IMR-90 (cell line): ENCODE data around the gene HYAL4. TPM values are rescaled to one million over a fixed set of nuclear protein-coding genes. Genes with fewer than 3 reads are reported as not detected.

Experiments used
- ATAC-seq: fragments of 200-7000 bp; cut with Tn5 transposase; 2 replicates; pipeline ENCODE4 v1.9.1; 2020; ENCODE audit warnings: low read depth, mild to moderate bottlenecking, moderate library complexity
- BruUV-seq: library from RNA; stranded (reverse); fragments of 400-500 nt; replicated peaks from 2 replicates; lab custom pipeline; 2021; lab: Mats Ljungman, UMichigan
- CTCF ChIA-PET: fragments of 300-600 bp; formaldehyde crosslinking; extraction: SDS; loops from one replicate; lab custom pipeline; 2021; ENCODE audit warnings: antibody characterized with exemption; lab: Yijun Ruan, JAX
- POLR2A ChIA-PET: fragments of 300-600 bp; sonication (Branson Sonifier 250); formaldehyde crosslinking; loops from one replicate; lab custom pipeline; 2022; ENCODE audit warnings: antibody characterized with exemption; ENCODE audit not compliant: unreplicated experiment; lab: Charles Lee
- DNase-seq: peaks from one replicate; pipeline ENCODE4 v3.0.0; 2013
- H2AFZ ChIP-seq: replicated peaks from 2 replicates; pipeline ENCODE3; 2013; ENCODE audit warnings: low read length, mild to moderate bottlenecking; ENCODE audit not compliant: poor library complexity
- H2AK5ac ChIP-seq: 2 replicates; pipeline ENCODE4 v1.6.1; 2013; ENCODE audit warnings: low read depth, low read length, inconsistent platforms
- H2AK9ac ChIP-seq: replicated peaks from 2 replicates; pipeline ENCODE3; 2013; ENCODE audit warnings: mild to moderate bottlenecking, low read depth, low read length, moderate library complexity; ENCODE audit not compliant: poor library complexity
- H2BK120ac ChIP-seq: 2 replicates; pipeline ENCODE4 v1.6.1; 2013; ENCODE audit warnings: low read depth, low read length, inconsistent platforms
- H2BK15ac ChIP-seq: 3 replicates; pipeline ENCODE4 v1.6.1; 2013; ENCODE audit warnings: low read depth, low read length, inconsistent platforms
- H2BK20ac ChIP-seq: 2 replicates; pipeline ENCODE4 v1.6.1; 2013; ENCODE audit warnings: low read depth, mild to moderate bottlenecking, inconsistent platforms, low read length, moderate library complexity
- H2BK5ac ChIP-seq: 2 replicates; pipeline ENCODE4 v1.6.1; 2013; ENCODE audit warnings: mild to moderate bottlenecking, low read depth, low read length, inconsistent platforms; ENCODE audit not compliant: poor library complexity, severe bottlenecking
- H3K14ac ChIP-seq: replicated peaks from 2 replicates; pipeline ENCODE4 v1.6.1; 2013; ENCODE audit warnings: low read depth, low read length, inconsistent platforms
- H3K18ac ChIP-seq: 2 replicates; pipeline ENCODE4 v1.6.1; 2013; ENCODE audit warnings: low read depth, low read length, control low read depth
- H3K23ac ChIP-seq: 2 replicates; pipeline ENCODE4 v1.6.1; 2013; ENCODE audit warnings: low read depth, low read length, inconsistent platforms
- H3K27ac ChIP-seq: 2 replicates; pipeline ENCODE4 v1.5.1; 2013; ENCODE audit warnings: mild to moderate bottlenecking, control low read depth, low read length; ENCODE audit not compliant: insufficient read depth
- H3K27me3 ChIP-seq: 2 replicates; pipeline ENCODE4 v1.6.1; 2013; ENCODE audit warnings: low read length; ENCODE audit not compliant: control insufficient read depth, insufficient read depth
- H3K36me3 ChIP-seq: 2 replicates; pipeline ENCODE4 v1.6.1; 2013; ENCODE audit warnings: low read length, mixed read lengths; ENCODE audit not compliant: control insufficient read depth, insufficient read depth
- H3K4ac ChIP-seq: 2 replicates; pipeline ENCODE4 v1.6.1; 2013; ENCODE audit warnings: low read depth, low read length, inconsistent platforms
- H3K4me1 ChIP-seq: 2 replicates; pipeline ENCODE4 v1.6.1; 2013; ENCODE audit warnings: low read length, mixed read lengths; ENCODE audit not compliant: control insufficient read depth, insufficient read depth
- H3K4me2 ChIP-seq: 2 replicates; pipeline ENCODE4 v1.6.1; 2013; ENCODE audit warnings: low read depth, mild to moderate bottlenecking, control low read depth, low read length, moderate library complexity
- H3K4me3 ChIP-seq: 2 replicates; pipeline ENCODE4 v1.5.1; 2013; ENCODE audit warnings: low read depth, mild to moderate bottlenecking, control low read depth, low read length, moderate library complexity; ENCODE audit not compliant: insufficient read depth
- H3K56ac ChIP-seq: 2 replicates; pipeline ENCODE4 v1.6.1; 2013; ENCODE audit warnings: low read length, inconsistent platforms; ENCODE audit not compliant: insufficient read depth; ENCODE audit errors: extremely low read depth
- H3K79me1 ChIP-seq, 2 experiments: 2 replicates each; pipeline ENCODE4 v1.6.1; 2013; ENCODE audit warnings: low read length in 2 of 2, inconsistent platforms in 1 of 2, low read depth in 1 of 2
- H3K9ac ChIP-seq: 2 replicates; pipeline ENCODE4 v1.6.1; 2013; ENCODE audit warnings: low read depth, low read length, control low read depth
- H3K9me1 ChIP-seq: 2 replicates; pipeline ENCODE4 v1.6.1; 2013; ENCODE audit warnings: low read length, inconsistent platforms; ENCODE audit not compliant: insufficient read depth
- H3K9me3 ChIP-seq: 2 replicates; pipeline ENCODE4 v1.6.1; 2013; ENCODE audit warnings: low read length; ENCODE audit not compliant: control insufficient read depth, insufficient read depth
- H4K20me1 ChIP-seq: 2 replicates; pipeline ENCODE4 v1.6.1; 2013; ENCODE audit warnings: low read length, inconsistent platforms; ENCODE audit not compliant: insufficient read depth
- H4K5ac ChIP-seq: 2 replicates; pipeline ENCODE4 v1.6.1; 2013; ENCODE audit warnings: mild to moderate bottlenecking, low read depth, low read length, control low read depth
- H4K8ac ChIP-seq, 2 experiments: 2 replicates each; pipeline ENCODE4 v1.6.1; 2013; ENCODE audit warnings: low read depth in 2 of 2, low read length in 2 of 2, control low read depth in 1 of 2, inconsistent platforms in 1 of 2
- H4K91ac ChIP-seq: 2 replicates; pipeline ENCODE4 v1.6.1; 2013; ENCODE audit warnings: low read depth, low read length, inconsistent platforms; ENCODE audit not compliant: insufficient read depth
- CEBPB ChIP-seq: IDR thresholded peaks from 2 replicates; pipeline ENCODE4 v1.6.1; 2012; ENCODE audit warnings: low read depth, low read length, improper control_type of control experiment
- CHD1 ChIP-seq: IDR thresholded peaks from 2 replicates; pipeline ENCODE4 v1.6.1; 2012; ENCODE audit warnings: low read depth, low read length, improper control_type of control experiment
- CTCF ChIP-seq: conservative IDR thresholded peaks from 2 replicates; pipeline ENCODE4 v1.5.1; 2012; ENCODE audit warnings: mild to moderate bottlenecking, low read depth, low read length, improper control_type of control experiment
- RAD21 ChIP-seq: IDR thresholded peaks from 2 replicates; pipeline ENCODE4 v1.6.1; 2012; ENCODE audit warnings: low read length, improper control_type of control experiment
- RCOR1 ChIP-seq: IDR thresholded peaks from 2 replicates; pipeline ENCODE4 v1.6.1; 2012; ENCODE audit warnings: mild to moderate bottlenecking, low read length, improper control_type of control experiment; ENCODE audit not compliant: insufficient replicate concordance
- SMC3 ChIP-seq: fragments of 150-350 bp; IDR thresholded peaks from 2 replicates; pipeline ENCODE4 v1.6.1; 2016; ENCODE audit warnings: low read depth, mild to moderate bottlenecking, antibody characterized with exemption, low read length, moderate library complexity
- WGBS, 2 experiments: methylation state at CpG; one replicate each; pipeline versions ENCODE4 v1.1.5 to v1.1.7; 2013; ENCODE audit warnings: missing lambda C conversion rate in 2 of 2; ENCODE audit not compliant: insufficient read length in 1 of 2; ENCODE audit errors: extremely low coverage in 2 of 2; 5-methylcytosine and 5-hydroxymethylcytosine counted together
- dilution Hi-C: fragments of 300-500 bp; cut with HindIII; formaldehyde crosslinking; loops from one replicate; pipeline ENCODE4 v1.14.3; 2018; ENCODE audit warnings: low sequenced_read_pairs; ENCODE audit not compliant: unreplicated experiment
- in situ Hi-C: fragments of 300-500 bp; cut with MboI; formaldehyde crosslinking; loops from 3 replicates; pipeline ENCODE4 v1.14.3; 2019; ENCODE audit warnings: low sequenced_read_pairs, inconsistent platforms, mixed read lengths
- intact Hi-C: fragments of 100-400 bp; cut with micrococcal nuclease; formaldehyde crosslinking; loops from 2 replicates; pipeline ENCODE4 v1.10.0; 2022
- polyA plus RNA-seq, 3 experiments: library from polyadenylated mRNA; depleted of rRNA; stranded (reverse); fragments of >200 nt; gene quantifications; 2 replicates each; pipeline ENCODE4 v1.2.3, GENCODE V29; 2012; ENCODE audit warnings: low replicate concordance in 1 of 3
- total RNA-seq: library from RNA; depleted of rRNA; stranded (reverse); fragments of >200 nt; gene quantifications from 2 replicates; pipeline ENCODE4 v1.2.3, GENCODE V29; 2012
- TF ChIP-seq, protein P1 (sequence below): fragments of 150-350 bp; IDR thresholded peaks from 2 replicates; pipeline ENCODE4 v1.6.1; 2017; ENCODE audit warnings: mild to moderate bottlenecking, antibody characterized with exemption, low read length, low read depth

Gene HYAL4
- total and polyA plus RNA-seq, 2 of the 4 experiments (the other 2 are of a cell fraction), result not detected

DNA sequence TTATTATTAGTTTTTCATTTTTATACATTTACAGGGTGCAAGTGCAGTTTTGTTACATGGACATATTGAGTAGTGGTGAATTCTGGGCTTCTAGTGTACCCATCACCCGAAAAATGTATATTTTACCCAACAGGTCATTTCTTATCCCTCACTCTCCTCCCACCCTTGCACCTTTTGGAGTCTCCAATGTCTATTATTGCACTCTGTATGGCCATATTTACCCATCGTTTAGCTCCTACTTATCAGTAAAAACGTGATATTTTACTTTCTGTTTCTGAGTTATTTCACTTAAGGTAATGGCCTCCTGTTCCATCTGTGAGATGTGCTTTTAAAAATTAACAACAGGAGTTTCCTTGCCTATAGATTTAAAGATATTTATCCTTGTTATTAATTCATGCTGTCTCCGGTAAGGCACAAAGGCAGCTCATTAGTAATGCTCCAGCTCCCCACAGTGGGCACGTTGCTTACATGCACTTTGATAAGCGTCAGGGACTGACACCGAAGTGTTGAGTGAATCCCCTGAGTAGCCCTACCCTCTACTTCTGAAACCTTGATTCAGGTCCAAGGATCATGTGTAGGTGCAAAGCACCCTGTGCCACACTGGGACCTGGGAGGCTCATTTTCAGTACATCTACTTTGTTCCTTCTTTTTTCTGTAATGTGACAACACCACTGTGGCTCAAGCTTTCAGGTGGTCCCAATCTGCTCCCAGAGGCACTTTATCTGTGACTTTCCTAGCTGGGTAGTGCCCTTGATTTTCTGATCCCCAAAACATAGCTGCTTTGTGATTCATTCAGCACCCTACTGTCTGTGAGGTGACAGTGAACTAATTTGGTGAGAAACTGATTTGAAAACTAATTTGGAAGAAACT lies 27.3 kb downstream of the HYAL4 start:
- H2BK15ac ChIP-seq, result no peak overlapping the region
- ATAC-seq (peak; percentile 81), DNase-seq (peak; percentile 42)
- ChIA-PET POLR2A (no interaction called here), CTCF (interaction anchor here (0.5 to 1.8 kb wide), 9 partner anchors 68 to 378 kb away, joined by 3 to 5 read pairs (median 4); no protein-coding TSS in a partner anchor)
- no peak overlapping the region for H3K4me2 ChIP-seq
- H3K23ac ChIP-seq, result no peak overlapping the region
- WGBS, 2 experiments, result no CpG with 5 or more reads among the region's 7 CpGs
- TF ChIP-seq RCOR1, result no peak
- no peak for TF ChIP-seq CEBPB
- TF ChIP-seq RAD21, result peak; percentile 68
- TF ChIP-seq SMC3, result peak; percentile 34; the same call in 1 of the 2 replicates
- TF ChIP-seq CHD1, result no peak
- TF ChIP-seq, protein P1, sequence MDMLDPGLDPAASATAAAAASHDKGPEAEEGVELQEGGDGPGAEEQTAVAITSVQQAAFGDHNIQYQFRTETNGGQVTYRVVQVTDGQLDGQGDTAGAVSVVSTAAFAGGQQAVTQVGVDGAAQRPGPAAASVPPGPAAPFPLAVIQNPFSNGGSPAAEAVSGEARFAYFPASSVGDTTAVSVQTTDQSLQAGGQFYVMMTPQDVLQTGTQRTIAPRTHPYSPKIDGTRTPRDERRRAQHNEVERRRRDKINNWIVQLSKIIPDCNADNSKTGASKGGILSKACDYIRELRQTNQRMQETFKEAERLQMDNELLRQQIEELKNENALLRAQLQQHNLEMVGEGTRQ, result no peak
- peak; percentile 53 for TF ChIP-seq CTCF
- dilution Hi-C loops (no loop called here), in situ Hi-C loops (loop anchor here (25.0 kb wide), 1 partner anchor 235 kb away; no protein-coding TSS in a partner anchor), intact Hi-C loops (loop anchor here (5.0 to 10.0 kb wide), 2 partner anchors 380 to 983 kb away; no protein-coding TSS in a partner anchor)
- no peak overlapping the region for H2BK5ac ChIP-seq
- no peaks in the 10 kb centered on the region for H4K20me1 ChIP-seq
- H3K4me3 ChIP-seq, result no peak overlapping the region
- H3K36me3 ChIP-seq, result no peaks in the 10 kb centered on the region
- H2AFZ ChIP-seq, result peak overlapping the region; percentile 7
- no peak overlapping the region for H3K4ac ChIP-seq
- H3K14ac ChIP-seq, result no peak overlapping the region
- H3K56ac ChIP-seq, result no peak overlapping the region
- no peak overlapping the region for H2AK5ac ChIP-seq
- no peak overlapping the region for H3K27ac ChIP-seq
- H3K18ac ChIP-seq, result no peak overlapping the region
- no peaks in the 10 kb centered on the region for H3K4me1 ChIP-seq
- H3K79me1 ChIP-seq, result no peaks in the 10 kb centered on the region
- H3K9me3 ChIP-seq, result no peaks in the 10 kb centered on the region
- no peak overlapping the region for H2BK20ac ChIP-seq
- H3K27me3 ChIP-seq, result no peaks in the 10 kb centered on the region
- H4K8ac ChIP-seq, result no peak overlapping the region
- no peak overlapping the region for H3K9ac ChIP-seq
- no peak overlapping the region for H4K5ac ChIP-seq
- H3K9me1 ChIP-seq, result no peaks in the 10 kb centered on the region
- H2AK9ac ChIP-seq, result no peak overlapping the region
- no TSS peak for BruUV-seq
- H2BK120ac ChIP-seq, result no peak overlapping the region
- H4K91ac ChIP-seq, result no peak overlapping the region
